NCI-H226 (cell line): ENCODE data around the gene MAGOH.
A peak's percentile ranks its signal among the peaks of the same experiment; 100 is the strongest.

Experiments
- DNase-seq: peaks from one replicate; pipeline ENCODE4 v3.0.0-alpha.2; 2015

Gene MAGOH

DNA sequence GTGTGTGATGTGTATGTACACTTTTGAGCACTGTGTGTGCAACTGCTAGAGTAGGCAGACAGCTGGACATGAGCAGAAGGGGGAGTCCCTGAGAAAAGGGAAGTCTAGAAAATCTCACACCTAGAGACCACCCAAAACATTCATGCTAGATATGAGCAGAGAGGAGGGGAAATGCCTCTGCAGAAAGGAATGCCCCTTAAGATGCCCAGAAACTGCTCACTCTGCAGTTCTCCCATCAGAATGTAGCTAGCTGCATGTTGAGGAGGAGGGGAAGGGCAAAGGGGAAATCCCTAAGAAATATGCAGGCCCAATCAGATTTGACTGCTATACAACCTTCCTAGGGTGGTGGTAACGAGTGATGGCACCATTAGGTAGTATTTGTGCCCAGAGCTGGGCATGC is 31.8 kb upstream of the MAGOH start:
- DNase-seq = no peak

DNA sequence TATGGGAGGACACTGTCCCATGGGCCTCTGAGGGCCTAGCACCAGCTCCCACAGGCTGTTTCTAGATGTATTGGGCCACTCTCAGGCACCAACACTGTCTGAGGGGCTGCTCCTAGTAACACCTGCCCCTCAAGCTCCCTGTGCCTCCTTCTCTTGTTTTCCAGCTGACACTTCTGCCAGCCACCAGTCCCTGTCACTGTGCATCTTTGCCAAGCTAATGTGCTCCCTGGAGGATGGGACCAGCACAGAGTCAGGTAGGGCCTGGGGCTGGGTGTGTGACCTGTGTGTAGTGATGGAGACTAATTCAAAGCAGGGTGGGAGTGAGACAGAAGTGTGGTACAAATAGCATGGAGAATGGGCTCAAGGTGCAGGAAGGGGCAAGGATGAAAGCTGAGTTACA is 29.4 kb upstream of the MAGOH start:
- no peak for DNase-seq

DNA sequence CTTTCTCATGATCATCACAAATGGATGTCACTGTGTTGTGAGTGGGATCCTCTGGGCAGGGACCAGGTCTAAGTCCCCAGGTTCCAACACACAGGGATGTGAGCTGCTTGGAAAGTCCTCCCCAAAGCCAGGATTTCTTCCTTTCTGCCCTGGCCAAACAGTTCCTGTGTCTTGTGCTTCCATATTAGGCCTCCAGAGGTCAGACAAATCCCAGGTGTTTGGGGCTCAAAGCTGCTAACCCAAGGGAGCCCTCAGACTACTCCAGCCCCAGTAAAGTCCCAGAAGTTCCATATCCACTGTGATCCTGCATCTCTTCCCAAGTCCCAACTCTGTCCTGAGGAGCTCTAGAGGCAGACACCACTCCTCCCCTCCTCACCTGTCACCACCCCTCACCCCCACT is 27.7 kb upstream of the MAGOH start:
- DNase-seq = no peak

DNA sequence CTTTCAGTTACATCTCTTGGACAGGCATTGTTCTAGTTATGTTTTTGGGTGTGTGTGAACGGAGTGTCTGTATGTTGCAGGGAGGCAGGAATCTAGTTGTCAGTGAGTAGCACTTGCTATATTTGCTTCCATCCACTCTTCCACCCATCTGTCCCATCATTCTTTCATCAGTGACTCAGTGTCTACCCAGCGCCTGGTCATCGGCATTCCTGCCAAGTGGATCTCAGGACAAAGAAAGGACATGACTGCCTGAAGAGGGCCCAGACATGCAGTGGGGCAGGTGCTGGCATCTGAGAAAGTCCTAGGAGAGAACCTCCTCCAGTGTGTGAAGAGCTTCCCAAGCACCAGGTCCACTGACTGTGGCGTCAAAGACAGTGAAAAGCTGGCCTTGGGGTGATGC is 27.3 kb upstream of the MAGOH start:
- no peak for DNase-seq

DNA sequence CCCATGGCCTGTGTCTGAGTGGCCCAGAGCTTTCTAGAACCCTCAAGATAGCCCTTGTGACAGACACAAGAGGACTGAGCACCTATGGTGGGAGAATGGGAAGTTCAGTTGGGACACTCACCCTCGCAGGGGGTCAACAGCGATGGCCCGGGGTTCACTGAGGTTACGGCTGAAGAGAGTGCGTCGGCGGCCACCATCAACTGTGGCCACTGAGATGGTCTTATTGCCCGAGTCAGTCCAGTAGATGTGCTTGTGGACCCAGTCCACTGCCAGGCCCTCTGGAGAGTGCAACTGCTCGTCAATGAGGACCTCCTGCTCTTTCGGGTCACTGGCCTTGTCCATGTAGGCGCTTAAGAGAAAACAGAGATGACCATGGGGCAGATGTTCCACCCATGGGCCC is 25.7 kb upstream of the MAGOH start:
- no peak for DNase-seq

DNA sequence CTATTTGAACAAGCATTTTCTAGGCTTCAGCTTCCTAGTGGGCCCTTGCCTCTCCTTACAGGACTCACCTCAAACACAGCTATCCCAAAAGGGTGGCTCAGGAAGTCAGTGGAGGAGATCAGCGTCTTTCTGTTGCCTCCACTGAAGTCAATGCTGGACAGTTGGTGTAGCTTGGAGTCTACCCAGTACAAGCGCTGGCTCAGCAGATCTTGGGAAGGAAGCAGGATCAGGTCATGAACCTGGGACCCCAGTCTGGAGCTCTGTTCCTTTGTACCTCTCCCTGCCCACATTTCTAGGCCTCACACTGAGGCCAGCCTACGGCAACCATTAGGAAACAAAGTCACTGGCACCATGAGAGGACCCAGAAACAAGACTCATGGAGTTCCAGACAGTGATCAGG is 23.7 kb upstream of the MAGOH start:
- DNase-seq = no peak

DNA sequence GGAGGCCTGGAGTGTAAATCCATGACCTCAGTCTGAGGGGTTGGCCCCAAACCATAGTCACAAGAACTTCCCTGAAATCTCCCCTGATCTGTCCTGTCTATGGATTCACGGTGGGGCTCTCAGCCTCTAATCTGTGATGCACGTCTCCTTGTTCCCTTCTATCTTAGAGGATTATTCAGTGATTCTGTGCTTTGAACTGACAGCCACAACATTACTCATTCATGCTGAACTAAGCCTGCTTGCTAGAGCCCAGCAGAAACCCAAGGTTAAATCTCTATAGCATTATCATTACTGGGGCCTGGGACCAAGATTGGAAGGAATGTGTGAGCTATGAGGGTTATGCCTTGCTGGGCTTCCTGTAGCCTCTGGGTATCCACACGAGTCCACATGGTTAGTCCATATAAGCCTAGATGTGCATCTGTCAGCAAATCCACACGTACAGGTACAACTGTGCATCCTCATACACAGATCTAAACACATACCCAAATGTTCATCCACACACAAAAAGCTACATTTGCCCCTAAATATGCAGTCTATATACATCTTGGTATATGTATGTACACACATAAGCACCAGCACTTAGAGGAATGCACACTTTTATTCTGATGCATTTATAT is 22.4 kb upstream of the MAGOH start:
- no peak for DNase-seq

DNA sequence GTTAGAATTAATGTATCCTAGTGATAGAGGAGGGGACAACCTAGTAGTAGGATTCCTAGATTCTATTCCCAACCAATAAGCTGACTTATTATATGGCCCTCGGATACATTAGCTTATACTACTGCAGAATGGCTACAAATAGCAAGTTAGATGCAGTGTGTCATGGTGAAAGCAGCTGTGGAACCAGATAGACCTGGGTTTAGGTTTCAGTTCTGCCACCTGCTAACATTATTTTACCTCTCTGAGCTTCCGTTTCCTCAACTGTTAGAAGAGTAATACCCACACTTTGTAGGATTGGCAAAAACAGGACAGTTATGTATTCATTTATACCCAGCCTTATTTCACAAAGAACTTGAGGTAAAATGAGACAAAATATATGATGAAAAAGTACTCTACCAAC is 21.6 kb upstream of the MAGOH start:
- no peak for DNase-seq

DNA sequence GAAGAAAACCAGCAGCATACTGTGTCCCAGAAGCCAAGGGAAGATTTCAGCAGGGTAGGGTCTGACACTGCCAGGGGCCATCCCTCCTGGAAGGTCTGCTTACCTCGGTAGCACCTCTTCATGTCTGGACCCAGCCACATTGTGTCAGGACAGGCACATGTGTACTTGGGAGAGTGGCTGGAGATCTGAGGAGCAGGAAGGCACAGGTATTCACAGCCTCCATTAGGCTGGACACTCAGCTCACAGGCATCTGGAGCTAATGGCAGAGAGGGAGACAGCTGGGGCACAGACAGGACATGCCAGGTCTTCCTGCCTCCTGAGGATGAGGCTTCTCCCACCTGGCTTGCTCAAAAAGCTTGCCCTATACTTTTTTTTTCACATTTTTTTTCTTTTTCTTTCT is 19.9 kb upstream of the MAGOH start:
- DNase-seq = no peak

DNA sequence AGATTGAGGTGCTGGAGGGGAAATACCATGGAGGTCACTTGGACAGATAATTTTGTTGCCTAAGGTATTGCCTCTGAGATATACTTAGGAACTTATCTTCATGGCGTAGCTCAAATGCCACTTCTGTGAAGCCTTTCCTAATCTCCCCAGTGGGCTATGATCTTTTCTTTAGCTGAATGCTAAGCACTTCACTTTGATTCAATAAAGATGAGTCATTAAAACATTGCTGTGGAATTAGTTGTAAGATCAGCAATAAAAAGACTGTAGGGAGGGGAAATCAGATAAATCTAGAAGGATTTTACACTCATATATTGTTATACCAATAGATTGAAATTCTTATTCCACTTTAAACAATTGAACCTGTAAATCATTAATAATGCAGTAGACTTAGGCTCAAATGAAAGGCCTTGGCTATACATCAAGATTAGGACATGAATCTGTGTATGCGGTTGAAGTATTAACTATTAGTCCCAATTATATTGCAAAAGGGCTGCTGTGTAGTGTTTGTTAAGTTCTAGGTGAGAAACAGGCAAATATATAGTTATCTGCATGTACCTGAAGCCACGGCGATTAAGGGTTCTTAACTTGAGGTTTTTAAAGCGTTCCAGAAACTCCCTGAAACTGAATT is 19.2 kb upstream of the MAGOH start:
- peak; percentile 13 for DNase-seq

DNA sequence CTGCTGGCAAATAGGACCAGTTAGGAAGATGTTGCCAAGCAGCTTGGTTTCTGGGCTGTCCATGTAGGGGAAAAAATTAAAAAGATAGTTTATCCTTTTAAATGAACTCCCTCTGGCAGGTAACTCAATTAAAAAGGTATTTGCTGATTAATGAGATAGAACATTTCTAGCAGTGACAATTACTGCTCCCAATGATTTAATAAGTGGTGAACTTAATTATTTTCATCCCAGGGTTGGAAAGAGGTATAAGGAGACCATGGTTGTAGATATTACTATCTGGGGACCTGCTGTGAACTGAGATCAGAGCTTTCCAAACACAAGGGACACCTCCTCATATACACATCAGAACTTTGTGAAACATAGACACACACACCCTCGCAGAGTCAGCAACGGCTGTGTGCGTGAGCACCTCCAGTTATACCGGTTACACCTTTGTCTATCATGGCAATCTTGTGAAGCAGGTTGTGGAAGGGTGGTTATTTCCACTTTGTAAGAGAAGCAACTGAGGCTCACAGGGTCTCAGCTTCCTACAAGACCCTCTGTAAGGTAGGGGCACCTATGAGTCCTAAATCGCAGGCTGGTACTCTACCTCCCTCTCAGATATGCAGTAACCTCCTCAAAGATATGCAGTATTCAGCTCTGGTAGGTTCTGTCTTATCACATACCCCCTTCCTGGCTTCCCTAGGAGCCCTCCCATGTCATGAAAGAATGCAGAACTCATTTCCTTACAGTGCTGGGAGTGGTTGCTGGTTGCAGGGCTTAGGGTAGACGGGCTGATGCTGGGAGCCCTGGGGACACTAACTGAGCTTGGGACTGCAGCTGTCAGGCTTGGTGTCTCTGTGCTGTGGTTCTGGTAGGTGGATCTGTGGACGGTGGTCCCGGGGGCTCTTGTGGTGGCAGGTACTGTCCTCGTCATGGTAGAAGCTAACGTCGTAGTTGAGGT is 18.5 kb upstream of the MAGOH start:
- DNase-seq = peak; percentile 59

DNA sequence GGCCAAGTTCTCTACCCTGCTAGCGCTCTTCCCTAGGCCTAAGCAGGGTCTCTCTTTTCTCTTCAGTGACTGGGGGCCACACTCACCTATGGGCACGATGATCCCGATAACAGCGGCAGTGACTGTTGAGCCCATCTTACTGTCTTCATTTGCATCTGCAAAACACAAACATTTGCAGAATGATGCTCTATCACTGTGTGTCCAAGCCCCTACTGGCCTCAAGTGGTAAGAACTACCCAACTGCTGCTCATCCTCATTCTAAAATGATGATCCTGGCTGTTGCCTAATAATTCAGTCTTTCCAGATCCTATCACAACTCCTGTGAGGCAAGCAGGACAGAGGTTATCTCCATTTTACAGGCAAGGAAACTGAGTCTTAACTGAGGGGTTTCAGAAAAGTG is 16.7 kb upstream of the MAGOH start:
- no peak for DNase-seq

DNA sequence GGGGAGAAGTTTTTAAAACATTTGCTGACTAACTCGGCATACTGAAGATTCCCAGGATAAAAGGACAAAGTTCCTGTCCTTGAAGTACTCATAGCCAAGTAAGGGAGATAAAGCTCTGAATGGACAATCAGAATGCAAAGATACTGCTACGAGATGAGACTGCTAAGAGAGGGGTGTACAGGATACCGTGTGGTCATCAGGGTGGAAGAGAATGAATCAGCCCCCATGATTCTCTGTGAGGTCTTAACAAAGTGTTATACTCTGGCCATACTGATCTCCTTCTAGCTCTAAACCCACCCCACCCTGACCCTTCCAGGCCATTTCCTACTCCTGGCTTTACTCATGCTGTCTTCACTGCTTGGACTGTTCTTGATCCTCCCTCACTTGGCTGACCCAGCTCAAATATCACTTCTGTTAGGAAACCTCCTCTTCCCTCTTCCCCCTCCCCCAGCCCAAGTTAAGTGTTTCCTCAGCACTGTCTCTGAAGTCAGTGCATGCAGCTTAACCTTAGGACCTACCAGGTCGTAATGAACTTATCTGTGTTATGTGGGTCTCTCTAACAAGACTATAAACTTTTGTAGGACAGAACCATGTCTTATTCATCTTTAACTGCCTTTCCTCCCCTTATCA is 15.8 kb upstream of the MAGOH start:
- DNase-seq = peak; percentile 65

DNA sequence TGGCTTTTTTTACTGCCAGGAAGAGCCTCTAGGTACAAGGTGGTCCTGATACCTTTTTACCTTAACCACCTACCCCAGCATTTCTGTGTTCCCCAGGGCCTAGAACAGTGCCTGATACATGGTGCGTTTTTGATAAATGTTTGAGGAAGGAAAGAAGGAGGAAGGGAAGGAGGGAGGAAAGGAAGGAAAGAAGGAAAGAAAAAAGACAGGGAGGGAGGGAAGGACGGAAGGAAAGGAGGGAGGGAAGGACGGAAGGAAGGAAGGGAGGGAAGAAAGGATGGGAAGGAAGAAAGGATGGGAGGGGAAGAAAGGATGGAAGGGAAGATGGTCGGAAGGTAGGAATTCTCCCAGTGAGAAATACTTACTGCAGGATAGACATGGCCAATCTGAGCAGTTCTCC is 12.0 kb upstream of the MAGOH start:
- DNase-seq = no peak

DNA sequence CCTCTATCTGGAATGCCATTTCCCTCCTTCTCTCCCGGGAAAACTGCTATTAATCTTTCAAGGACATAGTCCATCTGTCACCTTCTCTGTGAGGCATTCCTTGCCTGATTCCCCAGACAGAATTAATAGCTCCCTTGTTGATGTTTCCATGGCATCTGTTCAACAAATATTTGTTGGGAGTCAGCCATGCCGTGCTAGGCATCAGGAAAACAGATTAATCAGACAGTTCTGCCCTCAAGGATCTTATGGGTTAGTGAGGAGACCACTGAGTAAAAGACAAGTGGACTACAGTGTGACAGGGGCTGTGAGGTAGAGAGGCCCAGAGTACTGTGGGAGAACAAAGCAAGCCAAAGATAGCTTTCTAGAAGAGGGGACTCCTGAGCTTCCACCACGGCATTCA is 11.4 kb upstream of the MAGOH start:
- no peak for DNase-seq

DNA sequence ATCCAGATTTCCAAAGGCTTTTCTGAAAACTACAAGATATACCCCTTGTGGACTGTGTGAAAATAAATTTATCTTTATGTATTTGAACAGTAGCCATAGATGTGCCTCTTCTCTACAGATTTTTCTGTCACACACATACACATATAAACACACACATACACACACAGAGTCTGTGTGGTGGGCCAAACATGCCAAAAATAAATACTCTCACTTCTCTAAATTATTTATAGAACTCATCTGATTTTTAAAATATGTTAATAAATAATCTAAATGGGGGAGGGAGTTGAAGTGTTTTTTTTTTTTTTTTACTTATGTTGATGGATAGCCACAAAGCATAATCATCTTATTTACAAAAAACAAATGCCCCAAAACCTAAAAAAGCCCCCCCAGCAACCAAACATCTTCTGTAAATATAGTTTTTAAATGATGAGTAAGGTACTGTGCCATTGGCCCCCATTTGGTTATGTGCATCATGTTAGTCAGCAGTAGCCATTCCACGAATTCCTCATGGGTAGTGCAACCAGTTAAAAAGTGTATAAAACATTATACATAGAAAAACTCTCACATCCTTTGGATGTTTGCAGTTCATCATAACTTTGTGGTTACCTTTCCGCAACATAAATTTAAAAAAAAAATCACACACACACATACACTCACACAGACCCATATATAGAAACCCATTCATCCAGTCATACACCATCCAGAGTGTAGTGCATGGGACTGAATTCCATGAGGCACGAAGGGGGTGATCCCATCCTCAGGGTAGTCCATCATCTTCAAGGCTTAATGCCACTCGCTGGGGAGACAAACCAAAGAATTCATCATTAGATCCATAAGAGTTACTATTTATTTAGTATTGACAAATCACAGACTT is 8.2 kb upstream of the MAGOH start:
- peak; percentile 21 for DNase-seq

DNA sequence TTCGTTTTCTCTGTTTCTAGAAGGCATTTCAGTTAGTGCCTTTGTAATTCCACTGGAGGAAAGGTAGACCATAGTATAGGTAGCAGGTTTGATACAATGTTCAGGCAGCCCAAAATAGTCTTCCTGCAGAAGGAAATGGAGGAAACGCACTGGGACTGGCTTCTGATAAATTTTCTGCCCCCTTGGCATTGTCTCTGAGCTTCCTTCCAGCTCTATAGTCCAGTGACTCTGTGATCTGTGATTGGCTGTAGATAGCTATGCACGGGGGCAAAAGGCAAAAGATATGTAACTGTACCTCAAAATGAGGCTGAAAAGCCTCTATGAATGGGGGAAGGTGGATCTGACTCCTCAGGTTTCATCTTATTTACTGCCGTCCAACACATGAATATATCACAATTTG is 5.8 kb upstream of the MAGOH start:
- no peak for DNase-seq

DNA sequence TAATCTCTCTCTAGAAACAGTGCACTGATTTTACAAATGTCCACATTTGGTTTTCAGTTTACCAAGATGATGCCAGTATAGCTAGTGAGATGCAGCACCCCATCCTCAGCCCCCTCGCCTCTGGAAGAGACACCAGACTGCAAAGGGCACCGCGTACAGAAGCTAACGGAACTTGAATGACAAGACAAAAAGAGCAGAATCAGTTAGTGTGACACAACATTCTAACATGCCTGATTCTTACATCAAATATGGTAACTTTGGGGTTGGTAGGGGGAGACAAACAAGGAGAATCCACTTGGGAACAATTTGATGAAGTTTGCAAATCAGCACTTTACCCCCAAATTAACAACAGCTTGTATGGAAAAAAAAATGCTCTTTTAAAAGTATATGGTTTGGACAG is 4.1 kb upstream of the MAGOH start:
- no peak for DNase-seq

DNA sequence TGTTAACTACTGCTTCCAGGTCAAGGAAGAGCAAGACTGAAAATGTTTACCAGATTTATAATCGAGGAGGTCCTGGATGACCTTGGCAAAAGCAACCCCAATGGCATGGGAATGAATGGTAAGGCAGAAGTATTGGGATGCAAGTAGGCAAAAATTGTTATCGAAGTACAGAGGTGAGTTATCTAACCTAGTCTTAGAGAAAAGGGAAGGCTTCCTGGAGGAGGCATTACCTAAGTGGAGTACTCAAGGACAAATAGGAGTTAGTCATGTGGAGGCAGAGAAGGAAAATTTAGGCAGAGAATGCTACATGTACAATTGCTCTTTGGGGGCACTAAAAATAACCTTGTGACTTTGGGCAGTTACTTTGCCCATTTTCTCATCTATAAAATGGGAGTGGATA is 3.5 kb upstream of the MAGOH start:
- no peak for DNase-seq

DNA sequence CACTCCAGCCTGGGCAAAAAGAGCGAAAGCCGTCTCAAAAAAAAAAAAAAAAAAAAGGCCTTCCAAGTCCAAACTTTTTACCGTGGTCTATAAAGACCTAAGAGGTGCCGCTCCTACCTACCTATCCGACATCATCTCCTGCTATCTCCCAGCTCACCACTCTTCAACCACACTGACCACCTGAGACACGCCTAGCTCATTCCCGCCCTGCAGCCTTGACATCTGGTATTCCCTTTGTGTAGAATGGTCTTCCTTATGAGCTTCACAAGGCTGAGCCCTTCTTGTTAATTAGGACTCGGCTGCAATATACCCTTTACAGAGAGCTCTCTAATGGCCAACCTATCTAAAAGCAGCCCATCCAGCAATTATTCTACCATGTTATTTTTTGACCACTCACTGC is 680 bp downstream of the MAGOH start:
- no peak for DNase-seq

DNA sequence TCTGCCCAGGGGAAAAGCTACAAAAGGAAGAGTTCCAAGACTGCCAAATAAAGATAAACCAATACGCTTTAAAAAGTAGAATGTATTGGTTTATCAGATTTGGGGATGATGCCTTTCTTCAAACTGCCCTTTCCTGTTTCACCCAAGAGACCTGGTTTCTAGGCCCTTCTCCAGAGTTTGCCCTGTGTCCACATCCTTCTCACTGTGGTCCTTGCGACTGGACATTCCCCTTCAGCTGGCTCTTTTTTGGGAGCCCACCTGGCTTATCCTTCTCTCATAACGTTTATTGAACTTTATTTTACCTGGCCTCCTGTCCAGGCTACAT is 17.4 kb downstream of the MAGOH start:
- DNase-seq = no peak

DNA sequence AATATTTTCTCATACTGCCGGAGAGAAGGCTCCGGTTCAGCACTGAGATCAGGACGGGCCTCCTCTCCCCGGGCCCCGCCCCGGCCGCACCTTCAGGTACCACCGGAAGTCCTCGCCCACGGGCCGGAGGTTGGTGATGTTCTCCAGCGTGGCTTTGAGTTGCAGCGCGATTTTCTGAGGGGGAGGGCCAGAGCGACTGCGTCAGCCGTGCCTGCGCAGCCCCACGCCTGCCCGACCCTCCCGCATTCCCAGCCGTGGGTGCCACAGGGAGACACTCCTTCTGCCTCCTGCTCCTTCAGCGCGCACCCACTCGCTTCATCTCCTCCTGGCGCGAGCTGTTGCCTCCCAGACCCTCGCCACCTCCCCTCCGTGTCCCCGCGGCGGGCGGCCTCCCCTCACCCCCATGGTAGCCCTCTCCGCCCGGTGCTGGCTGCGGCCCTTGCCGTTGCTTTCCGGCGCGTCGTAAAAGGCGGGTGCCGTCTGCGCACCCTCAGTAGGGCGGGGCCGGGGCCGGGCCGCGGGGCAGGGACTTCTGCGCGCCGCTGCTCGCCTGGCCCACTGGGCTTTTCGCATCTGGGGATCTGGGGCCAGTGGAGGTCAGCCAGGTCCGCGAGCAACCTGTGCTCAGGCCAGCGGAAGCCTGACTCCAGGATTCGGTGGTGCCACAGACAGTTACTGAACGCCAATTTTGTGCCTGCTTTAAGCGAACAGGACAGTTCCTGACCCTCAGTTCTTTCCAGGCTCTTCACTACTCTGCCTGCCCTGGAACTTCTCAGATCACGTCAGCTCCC is 18.0 kb downstream of the MAGOH start, which contains the start of gene CZIB:
Gene CZIB, minus strand, starts transcription at position 464 of the 791 bp plus-strand sequence. Its CDS starts 59 bp downstream, at position 405.
- peak; percentile 92 for DNase-seq
